ENCODE data around the gene NUTM2B.
"Not testable (repeated sequence)": the region's sequence is repeated elsewhere in the genome, so short reads cannot be mapped to it uniquely, and the experiment has no call there.

Gene NUTM2B, protein sequence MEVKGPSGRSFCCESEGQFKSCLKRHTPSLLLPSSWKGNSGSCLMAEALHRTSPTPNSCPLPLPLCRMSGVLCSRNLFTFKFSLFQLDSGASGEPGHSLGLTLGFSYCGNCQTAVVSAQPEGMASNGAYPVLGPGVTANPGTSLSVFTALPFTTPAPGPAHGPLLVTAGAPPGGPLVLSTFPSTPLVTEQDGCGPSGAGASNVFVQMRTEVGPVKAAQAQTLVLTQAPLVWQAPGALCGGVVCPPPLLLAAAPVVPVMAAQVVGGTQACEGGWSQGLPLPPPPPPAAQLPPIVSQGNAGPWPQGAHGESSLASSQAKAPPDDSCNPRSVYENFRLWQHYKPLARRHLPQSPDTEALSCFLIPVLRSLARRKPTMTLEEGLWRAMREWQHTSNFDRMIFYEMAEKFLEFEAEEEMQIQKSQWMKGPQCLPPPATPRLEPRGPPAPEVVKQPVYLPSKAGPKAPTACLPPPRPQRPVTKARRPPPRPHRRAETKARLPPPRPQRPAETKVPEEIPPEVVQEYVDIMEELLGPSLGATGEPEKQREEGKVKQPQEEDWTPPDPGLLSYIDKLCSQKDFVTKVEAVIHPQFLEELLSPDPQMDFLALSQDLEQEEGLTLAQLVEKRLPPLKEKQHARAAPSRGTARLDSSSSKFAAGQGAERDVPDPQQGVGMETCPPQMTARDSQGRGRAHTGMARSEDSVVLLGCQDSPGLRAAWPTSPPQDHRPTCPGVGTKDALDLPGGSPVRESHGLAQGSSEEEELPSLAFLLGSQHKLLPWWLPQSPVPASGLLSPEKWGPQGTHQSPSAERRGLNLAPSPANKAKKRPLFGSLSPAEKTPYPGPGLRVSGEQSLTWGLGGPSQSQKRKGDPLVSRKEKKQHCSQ

DNA sequence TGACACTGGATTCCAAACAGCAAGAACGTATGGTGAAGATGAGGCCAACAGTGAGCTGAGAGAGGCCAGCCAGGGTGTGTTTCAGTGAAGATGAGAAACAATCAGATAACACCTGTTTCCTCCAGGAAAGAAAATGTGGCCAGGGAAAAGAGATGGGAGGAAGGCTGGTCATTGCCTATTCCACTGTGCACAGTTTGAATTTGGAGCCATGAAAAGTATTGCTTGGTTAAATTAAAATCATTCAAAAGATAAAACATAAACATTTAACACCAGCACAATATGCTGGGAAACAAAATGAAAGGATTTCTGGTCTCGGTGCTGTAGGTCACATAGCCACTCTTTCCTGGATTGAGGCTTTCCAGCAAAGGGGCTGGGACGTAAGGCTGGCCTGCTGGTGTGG, at the start of gene NUTM2B:
Gene NUTM2B (plus strand): TSS at position 301 of the 400 bp plus-strand sequence. CDS start 383 bp downstream, outside the sequence.
- DNase-seq: not testable (repeated sequence)

DNA sequence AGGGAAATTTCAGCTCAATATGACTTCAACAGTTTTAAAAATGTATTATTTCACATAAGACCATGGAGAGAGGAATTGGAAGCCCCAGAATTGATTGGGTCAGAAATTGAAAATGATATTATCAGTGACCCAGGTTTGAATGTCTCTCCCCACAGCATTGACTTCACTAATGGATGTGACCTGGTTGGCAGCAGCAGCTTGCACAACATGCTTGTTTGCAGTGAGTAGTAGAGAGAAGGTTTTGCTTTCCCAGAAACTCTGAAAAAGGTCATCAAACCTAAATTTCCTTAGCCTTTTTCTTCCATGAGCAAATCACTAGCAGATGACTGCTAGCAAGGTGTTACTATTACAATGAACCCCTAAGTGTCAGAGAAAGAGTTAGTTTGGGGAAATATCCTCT, 39.7 kb upstream of the NUTM2B start:
- not testable (repeated sequence) for DNase-seq

DNA sequence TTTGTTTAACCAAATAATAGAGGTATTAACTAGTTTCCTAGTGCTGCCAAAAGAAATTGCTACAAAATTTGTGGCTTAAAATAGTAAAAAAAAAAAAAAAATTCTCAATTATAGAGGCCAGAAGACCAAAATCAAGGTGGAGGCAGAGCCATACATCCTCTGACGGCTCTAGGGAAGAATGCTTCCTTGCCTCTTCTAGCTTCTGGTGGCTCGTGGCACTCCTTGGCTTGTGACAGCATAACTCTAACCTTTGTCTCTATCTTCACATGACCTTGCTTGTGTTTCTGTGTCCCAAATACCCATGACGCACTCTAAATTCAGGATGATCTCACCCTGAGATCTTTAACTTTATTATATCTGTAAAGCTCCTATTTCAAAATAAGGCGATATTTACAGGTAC, 38.3 kb upstream of the NUTM2B start:
- DNase-seq: not testable (repeated sequence)

DNA sequence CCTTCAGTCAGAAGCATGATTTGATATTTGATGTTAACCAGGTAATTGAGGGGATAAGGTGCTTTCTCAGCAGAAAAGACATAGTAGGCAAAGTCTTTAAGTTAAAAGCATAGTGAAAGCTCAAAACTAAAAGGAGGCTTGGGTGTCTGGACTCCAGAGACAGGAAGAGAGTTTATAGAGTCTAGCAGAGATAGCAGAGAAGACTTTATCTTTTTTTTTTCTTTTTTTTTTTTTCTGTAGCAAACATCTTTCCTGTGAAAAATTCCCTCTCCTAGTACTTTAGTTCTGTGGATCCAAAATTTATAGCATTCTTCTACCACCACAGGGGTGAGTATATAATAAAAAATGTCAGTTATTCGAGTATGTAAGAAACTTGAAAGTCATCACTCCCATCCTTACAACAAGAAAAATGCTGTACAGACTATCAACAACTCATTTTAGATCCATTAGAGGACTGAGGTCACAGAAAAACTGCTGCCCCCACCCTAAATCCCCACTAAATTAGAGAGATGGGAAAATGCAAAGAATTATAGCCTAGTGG, 33.7 kb upstream of the NUTM2B start:
- not testable (repeated sequence) for DNase-seq

DNA sequence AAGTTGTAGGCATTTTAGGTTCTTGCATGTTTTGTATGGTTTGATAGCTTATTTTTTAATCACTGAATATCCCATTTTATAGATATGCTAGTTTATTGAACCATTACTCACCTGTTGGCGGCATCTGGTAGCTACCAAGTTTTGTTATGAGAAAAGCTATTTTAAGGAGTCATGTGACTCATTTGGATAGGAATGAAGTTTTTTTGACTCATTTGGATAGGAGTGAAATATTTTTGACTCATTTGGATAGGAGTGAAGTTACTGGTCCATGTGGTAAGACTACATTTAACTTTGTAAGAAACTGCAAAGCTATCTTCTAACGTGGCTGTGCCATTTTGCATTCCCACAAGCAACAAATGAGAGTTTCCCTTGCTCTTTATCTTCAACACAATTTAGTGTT, 28.1 kb upstream of the NUTM2B start:
- not testable (repeated sequence) for DNase-seq

DNA sequence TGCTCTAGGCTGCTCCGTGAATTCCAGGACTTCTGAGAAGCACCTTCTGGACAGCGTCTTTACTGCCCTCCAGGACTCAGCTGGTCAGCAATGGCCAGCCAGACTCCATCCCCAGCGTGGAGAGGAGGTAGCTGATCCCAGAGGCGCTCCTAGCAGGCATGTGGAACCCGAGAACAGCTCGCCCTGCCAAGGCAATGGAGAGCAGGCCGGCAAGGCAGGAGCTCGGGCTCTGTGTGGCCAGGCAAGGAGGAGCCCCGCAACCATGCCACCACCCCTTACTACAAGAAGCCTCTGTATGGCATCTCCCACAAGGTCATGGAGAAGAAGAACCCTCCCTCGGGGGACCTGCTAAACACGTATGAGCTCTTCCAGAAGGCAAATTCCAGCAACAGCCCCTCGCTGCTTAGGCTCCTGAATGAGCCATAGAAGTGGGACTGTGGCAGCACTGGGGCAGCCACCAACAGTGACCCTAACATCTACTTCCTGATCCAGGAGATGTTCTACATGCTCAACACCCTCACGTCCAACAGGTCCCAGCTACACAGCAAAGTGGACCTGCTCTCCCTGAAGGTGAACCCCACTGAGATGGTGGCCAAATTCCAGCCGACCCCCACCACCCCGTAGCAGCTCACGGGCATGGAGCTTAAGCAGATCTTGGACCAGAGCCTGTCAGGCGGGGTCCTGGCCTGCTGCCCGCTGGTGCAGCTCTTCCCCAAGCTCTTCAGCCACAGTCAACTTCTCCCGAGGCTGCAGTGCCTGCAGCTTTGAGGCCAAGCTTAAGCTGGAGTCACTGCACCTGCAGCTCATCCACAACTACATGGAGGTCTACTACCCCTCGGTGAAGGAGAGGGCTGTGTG, 19.8 kb upstream of the NUTM2B start:
- DNase-seq: not testable (repeated sequence)

DNA sequence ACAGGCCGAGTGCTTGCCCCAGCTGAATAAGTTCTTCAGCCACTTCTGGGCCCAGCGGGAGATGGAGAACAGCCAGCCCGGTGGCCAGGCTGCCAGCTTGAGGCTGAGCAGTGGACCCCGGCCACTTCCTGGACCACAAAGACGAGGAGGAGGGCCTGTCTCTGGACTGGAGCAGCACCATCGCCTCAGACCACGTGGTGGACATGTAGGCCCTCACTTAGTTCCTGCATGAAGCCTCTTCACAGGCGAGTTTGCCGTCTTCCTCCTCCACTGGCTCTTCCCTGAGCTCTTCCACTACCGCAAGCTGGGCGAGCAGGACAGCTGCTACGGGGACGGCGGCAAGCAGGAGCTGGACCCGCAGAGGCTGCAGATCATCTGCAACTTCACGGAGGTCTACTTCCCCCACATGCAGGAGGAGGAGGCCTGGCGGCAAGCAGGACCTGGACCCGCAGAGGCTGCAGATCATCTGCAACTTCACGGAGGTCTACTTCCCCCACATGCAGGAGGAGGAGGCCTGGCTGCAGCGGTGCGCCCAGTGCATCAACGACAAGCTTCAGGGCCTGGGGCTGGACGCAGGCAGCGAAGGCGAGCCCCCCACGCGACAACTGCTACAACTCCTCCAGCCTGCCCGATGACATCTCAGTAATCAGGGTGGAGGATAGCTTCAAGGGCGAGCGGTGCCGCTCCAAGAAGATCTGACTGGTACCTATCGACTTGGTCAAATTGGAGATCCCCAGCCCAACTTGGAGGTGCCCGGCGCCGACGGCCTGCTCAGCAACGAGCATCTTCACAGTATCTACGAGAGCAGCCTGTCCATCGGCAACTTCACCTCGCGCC, 18.9 kb upstream of the NUTM2B start:
- not testable (repeated sequence) for DNase-seq

DNA sequence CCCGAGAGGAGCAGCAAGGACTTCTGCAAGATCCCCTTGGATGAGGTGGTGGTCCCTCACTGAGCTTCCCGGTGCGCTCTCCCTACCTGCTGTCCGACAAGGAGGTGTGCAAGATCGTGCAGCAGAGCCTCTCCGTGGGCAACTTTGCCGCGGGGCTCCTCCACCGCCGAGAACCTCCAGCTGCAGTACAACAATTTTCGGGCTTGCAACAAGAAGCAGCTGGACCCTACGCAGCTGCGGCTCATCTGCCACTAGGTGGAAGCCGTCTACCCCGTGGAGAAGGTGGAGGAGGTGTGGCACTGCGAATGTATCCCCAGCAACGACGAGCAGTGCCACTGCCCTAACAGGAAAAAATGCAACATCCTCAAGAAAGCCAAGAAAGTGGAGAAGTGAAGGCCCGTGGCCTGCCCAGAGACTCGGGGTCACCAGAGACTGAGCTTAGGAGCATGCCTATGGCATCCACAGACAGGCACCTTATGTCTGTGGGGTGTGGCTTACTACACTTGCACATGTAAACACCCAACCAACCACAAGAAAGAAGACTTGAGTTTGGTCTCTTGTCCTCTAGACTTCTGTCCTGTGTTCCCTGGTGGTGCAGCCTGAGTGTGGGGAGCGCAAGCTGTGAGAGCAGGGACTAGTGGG, 17.9 kb upstream of the NUTM2B start:
- peak; percentile 48 to 63 for DNase-seq

DNA sequence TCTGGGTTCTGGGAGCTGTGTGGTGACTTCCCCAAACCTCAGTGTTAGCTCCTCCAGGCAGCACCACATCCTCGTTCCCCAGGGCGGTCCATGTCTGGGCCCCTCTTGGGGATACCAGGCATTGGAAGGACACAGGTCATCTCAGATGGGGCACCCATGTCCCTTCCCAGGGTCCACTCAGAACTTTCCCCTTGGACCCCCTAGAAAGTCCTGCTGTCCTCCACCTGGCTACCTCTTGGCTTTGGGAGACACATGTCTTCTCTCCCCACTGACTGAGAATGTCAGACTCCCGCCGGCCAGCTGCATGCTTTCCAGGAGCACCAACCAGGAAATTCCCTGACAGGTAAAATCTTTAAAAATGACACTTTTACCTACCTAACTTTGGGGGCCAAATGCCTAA, 16.4 kb upstream of the NUTM2B start:
- not testable (repeated sequence) for DNase-seq

DNA sequence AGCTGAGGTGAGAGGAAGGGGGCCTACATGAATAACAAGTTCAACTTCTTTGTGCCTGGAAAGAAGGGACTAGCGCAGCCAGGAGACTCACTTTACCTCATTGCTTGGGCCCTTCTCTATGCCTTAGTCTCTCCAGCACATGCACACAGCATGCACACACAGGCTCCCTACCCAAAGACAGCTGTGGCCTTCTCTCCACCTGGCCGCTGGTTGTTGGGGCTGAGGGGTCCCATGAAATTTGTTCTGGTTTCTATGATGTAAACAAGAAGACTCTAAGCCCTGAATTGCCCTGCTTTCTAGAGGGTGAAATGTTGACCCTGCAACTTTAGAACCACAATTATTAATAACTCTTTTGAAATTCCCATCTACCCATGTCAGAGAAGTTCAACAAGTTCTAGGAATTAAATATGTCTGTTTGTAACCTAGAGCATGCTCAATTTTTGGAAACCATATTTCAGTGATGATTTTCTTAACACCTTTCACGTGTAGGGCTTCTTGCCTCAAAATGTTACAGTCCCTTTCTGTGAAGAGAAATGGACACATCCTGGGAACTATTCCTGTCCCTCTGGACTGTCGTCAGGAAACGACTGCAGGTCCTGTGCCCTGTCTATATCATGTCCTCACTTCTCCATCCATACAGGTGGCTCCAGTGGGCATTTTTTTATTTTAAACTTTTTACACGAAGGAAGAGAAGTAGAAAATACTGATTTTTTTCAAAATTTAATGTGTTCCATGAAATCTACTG, 15.4 kb upstream of the NUTM2B start:
- not testable (repeated sequence) for DNase-seq

DNA sequence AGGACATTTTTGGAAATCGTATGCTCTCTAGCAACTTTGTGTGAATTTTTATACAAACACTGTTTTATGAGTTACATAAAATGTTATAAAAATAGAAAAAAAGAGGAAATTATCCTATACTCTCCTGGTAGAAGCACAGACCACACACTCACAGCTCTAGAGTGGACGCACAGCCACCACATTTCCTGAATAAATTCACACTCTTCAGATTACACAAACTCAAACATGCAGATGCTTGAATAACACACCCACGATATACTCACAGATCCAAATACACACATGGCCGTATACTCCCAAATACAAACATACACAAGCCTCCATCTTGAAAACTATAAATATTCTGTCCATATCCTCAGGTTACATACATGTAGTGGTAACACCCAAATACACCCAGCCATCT, 14.2 kb upstream of the NUTM2B start:
- not testable (repeated sequence) for DNase-seq

DNA sequence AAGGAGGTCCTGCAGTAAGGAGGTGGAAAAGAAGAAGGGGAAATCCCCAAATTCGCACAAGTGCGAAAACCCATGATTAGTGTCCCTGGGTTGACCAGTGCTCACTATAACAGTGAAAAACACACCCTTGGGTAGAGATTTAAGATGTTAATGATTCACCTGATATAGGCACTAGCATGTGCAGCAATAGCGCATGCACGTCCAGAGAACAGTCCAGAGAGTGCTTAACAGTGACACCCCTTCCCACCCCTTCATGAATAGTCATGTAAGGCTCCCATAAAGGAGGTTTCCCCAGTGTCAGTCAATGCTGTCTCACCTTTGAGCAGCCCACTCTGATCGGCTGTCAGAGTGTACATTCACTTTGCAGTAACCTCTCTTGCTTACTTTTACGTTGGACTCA, 6.4 kb upstream of the NUTM2B start:
- DNase-seq: not testable (repeated sequence)

DNA sequence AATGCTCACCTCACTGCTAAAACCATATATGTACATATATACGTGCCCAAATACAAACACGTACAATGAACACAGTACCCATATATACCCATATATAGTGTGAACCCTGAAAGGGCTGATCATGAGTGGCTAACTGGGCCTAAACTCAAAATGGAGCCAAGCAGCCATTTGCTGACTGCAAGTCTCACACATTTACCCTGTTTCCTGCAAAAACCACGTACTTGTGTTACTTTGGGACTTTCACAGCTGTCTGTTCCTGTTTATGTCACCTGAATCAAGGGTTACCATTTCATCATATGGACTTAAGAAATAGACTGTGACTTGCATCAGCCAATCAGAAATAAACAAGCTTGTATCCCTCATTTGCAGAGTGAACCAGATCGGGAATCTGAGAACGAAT, 5.9 kb upstream of the NUTM2B start:
- not testable (repeated sequence) for DNase-seq

DNA sequence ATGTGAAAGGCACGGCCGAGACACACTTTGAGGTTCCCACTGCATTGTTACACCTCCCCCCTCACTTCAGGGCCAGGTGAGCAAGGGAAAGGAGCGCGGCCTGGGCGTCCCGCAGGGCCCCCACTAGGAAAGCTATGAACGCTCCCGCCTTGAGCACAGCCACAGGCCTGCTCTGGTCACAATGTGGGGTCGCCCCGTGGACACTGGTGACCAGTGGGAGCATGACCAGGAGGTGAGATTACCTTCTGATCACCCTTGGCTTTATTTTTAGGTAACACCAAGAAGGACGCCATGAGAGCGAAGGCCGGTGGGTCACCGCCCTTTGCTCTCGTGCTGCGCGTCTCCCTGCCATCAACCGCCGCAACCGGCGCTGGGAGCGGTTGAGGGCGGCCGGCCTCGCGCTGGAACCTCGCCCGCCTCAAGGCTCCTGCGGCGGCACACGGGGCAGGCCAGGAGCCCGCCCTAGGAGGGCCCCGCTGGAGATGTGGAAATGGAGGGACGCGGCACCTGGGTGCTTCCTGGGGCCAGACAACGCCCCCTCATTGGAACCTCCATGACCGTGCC, 2.6 kb upstream of the NUTM2B start:
- not testable (repeated sequence) for DNase-seq

DNA sequence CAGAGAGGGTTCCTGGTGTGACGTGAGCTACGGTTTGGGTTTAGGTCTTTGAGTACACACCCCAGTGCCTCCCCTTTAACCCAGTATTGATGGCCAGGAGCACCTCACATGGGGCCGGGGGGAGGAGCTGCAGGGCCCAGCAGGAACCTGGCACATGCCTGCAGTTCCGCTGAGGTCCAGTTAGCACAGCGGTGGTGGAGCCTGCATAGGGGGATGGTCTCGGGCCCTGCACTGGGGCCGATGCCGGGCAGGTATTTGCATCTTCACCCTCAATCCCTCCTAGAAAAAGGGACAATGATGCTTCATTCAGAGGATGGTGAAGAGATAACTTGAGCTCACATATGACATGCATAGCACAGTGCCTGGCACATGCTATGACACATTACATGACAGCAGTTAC, 4.0 kb downstream of the NUTM2B start:
- not testable (repeated sequence) for DNase-seq

DNA sequence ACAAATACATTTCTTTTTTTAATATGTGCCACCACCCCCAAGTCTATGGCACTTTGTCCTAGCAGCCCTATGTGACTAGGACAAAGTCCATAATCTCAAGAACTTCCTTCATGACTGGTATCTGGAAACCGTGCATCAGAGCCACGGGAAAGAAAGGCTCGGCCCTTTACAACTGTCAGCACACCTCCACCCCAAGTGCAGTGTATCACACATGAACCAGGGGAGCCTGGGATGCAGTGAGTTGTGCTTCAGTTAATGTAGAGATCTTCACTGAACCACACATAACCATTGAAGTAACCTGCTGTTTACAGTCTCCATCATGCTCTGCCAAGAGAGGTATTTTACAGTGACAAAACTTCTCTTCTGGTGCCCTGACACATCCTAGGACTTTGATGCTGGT, 11.9 kb downstream of the NUTM2B start:
- DNase-seq: not testable (repeated sequence)

DNA sequence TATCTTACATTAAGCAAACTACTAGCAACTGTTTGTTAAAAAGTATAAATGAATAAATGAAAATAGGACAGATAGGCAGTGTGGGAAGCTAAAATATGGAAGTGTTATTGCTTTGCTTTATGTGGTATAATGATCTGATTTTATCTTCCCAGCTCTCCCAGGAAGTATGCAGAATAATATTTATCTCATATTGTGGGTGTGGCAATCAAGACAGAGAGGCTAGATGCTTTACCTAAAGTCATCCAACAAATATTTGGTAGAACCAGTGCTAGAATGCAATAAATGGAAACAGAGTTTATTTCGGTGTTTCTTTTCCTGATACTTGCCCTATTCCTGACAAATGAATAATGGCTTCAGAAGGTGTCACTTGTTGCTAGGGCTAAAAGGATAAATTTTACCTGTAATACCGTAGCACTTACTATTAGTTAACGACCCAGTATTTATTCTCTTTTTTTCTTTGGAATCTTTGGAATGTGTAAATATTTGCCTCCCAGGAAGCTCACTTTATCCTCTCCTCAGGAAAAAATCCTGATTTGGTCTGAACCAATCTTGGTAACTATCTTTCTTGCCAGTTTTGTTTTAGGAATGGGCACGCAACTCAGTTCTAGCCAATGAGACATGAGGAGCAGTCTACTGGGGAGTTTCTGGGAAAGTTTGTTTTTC, 14.0 kb downstream of the NUTM2B start:
- DNase-seq: not testable (repeated sequence)

DNA sequence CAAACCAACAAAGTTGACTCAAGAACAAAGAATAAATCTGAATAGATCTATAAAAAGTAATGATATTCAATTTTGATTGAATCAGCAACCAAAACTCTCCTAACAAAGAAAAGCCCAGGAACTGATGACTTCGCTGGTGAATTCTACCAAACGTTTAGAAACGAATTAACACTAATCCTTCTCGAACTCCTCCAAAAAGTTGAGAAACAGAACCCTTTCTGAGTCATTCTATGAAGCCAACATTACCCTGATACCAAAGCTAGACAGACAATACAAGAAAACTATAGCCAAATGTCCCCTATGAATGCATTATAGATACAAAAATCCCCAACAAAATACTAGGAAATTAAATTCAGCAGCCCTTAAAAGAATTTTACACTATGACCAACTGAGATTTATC, 17.0 kb downstream of the NUTM2B start:
- not testable (repeated sequence) for DNase-seq

DNA sequence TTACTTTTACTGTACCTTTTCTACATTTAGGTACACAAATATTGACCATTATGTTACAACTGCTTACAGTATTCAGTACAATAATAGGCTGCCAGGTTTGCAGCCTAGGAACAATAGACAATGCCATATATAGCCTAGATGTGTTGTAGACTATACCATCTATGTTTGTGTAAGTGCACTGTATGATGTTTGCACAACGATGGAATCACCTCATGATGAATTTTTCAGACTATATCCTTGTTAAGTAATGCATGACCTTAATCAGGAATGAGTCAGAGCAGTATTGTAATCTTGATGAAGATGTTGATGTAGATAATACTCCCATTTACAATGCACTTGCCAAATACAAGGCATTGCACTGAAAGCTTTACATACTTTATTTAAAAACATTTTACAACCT, 23.6 kb downstream of the NUTM2B start:
- not testable (repeated sequence) for DNase-seq
